Large intestine (tissue), 3 donors: Measurements from ENCODE around the gene CBX4. TPM values are rescaled to one million over a fixed set of nuclear protein-coding genes. Genes with fewer than 3 reads are reported as not detected.

Experiments used
- DNase-seq, 2 donors: peaks; one replicate each; pipeline versions ENCODE4 v3.0.0 to v3.0.0-alpha.2; 2013
- H3K27ac ChIP-seq: one replicate; pipeline ENCODE4 v1.5.1; 2013; ENCODE audit warnings: low read length
- H3K27me3 ChIP-seq: 2 replicates; pipeline ENCODE4 v1.6.1; 2013; ENCODE audit warnings: low read length; ENCODE audit not compliant: control insufficient read depth, insufficient read depth
- H3K36me3 ChIP-seq: 2 replicates; pipeline ENCODE4 v1.6.1; 2013; ENCODE audit warnings: low read length; ENCODE audit not compliant: control insufficient read depth, insufficient read depth
- H3K4me1 ChIP-seq: one replicate; pipeline ENCODE4 v1.6.1; 2013; ENCODE audit warnings: low read length; ENCODE audit not compliant: control insufficient read depth, insufficient read depth
- H3K4me3 ChIP-seq: one replicate; pipeline ENCODE4 v1.5.1; 2013; ENCODE audit warnings: low read length
- H3K9me3 ChIP-seq: one replicate; pipeline ENCODE4 v1.6.1; 2013; ENCODE audit warnings: mild to moderate bottlenecking, low read depth, low read length, moderate library complexity; ENCODE audit not compliant: control insufficient read depth
- WGBS: methylation state at CpG from one replicate; pipeline ENCODE4 v1.1.5; 2013; ENCODE audit warnings: low lambda C conversion rate; ENCODE audit not compliant: insufficient coverage; 5-methylcytosine and 5-hydroxymethylcytosine counted together
- polyA plus RNA-seq: library from polyadenylated mRNA; unstranded; fragments of 120-200 nt; gene quantifications from one replicate; pipeline ENCODE4 v1.2.1, GENCODE V29; 2013

CBX4 gene
- polyA plus RNA-seq, 1 donor = 53.7 TPM

- H3K9me3 ChIP-seq = peaks cover 32% of the 10 kb centered on the region
- WGBS = no CpG with 5 or more reads among the region's 79 CpGs
- peak; percentile 100 for DNase-seq
- peak within 1 kb of the TSS; percentile 90 for H3K4me3 ChIP-seq
- peak within 1 kb of the TSS; percentile 88 for H3K27ac ChIP-seq
- peaks cover 14% of the 10 kb centered on the region for H3K36me3 ChIP-seq
- H3K4me1 ChIP-seq = peaks cover 49% of the 10 kb centered on the region
- H3K27me3 ChIP-seq = peaks cover 61% of the 10 kb centered on the region
Measured at GRCh38 chr17:79796763-79797491, 42.3 kb downstream of the CBX4 start, which contains the start of gene CBX8. CBX8 (minus strand) TSS chr17:79797077; CDS start chr17:79796998, 79 bp downstream.

DNA sequence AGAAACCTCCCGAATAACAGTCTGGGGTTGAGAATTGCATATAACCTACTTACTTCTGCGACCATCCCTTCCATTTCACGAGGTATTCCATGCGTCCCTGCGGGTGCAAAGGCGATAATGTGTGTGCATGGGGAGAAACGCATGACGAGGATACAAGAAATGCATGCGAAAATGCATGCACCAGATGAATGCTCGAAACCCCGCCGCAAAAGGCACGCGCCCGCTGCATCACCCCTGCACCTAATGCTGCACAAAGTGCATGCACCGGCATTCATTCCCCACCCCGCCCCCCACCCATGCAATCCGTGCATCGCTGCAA lies 42.8 kb downstream of the CBX4 start:
- peaks cover 61% of the 10 kb centered on the region for H3K27me3 ChIP-seq
- H3K36me3 ChIP-seq = peaks cover 14% of the 10 kb centered on the region
- H3K4me1 ChIP-seq = peaks cover 53% of the 10 kb centered on the region
- H3K27ac ChIP-seq = peak overlapping the region; percentile 88
- DNase-seq = no peak
- H3K9me3 ChIP-seq = peaks cover 32% of the 10 kb centered on the region
- no CpG with 5 or more reads among the region's 19 CpGs for whole genome bisulfite sequencing
- H3K4me3 ChIP-seq = peak overlapping the region; percentile 90

GRCh38 chr17:79795795-79796443 lies 43.3 kb downstream of the CBX4 start:
- Histone ChIP-seq H3K27ac (no peak overlapping the region), H3K4me3 (peak overlapping the region; percentile 90), H3K27me3 (peaks cover 61% of the 10 kb centered on the region), H3K9me3 (peaks cover 33% of the 10 kb centered on the region), H3K36me3 (peaks cover 14% of the 10 kb centered on the region), H3K4me1 (peaks cover 56% of the 10 kb centered on the region)
- WGBS = no CpG with 5 or more reads among the region's 8 CpGs
- DNase-seq = no peak

GRCh38 chr17:79794659-79795511 lies 44.4 kb downstream of the CBX4 start:
- DNase-seq = no peak
- Histone ChIP-seq H3K9me3 (peaks cover 37% of the 10 kb centered on the region), H3K27me3 (peaks cover 61% of the 10 kb centered on the region), H3K36me3 (peaks cover 14% of the 10 kb centered on the region), H3K4me3 (no peak overlapping the region), H3K4me1 (peaks cover 56% of the 10 kb centered on the region), H3K27ac (peak overlapping the region; percentile 11)
- no CpG with 5 or more reads among the region's 47 CpGs for WGBS

GRCh38 chr17:79793924-79794304 lies 45.3 kb downstream of the CBX4 start:
- H3K27ac ChIP-seq = peak overlapping the region; percentile 31
- no peak for DNase-seq
- no CpG with 5 or more reads among the region's 3 CpGs for WGBS
- peaks cover 55% of the 10 kb centered on the region for H3K4me1 ChIP-seq
- peaks cover 14% of the 10 kb centered on the region for H3K36me3 ChIP-seq
- H3K4me3 ChIP-seq = no peak overlapping the region
- peaks cover 61% of the 10 kb centered on the region for H3K27me3 ChIP-seq
- peaks cover 38% of the 10 kb centered on the region for H3K9me3 ChIP-seq

- Histone ChIP-seq H3K4me3 (peak overlapping the region; percentile 21), H3K27me3 (peaks cover 61% of the 10 kb centered on the region)
- DNase-seq = peak in 1 of 2 donors; percentile 51
Measured at GRCh38 chr17:79792984-79793923, 46.0 kb downstream of the CBX4 start.

DNA sequence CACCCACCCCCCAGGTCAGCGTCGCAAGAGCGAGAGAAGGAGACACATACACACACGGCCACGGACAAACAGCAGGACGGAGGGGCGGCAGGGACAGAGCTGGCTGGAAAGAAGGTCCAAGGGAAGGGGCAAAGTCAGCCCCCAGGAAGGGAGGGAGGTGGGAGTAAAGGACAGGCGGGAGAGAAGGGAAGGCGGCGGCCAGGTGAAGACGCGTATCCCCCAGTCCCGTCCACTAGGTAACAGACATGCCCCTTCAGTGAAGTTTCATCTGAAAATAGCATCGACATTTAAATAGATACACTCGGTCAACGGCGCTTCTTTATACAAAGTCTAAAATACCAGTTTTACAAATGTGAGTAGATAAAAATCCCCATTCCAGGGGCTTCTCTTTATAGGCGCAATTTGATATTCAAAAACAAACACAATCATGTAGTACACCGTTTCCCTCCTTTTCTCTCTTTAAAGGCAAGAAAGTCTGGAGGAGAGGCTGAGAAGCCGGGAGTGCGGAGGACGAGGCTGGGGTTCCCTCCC lies 46.8 kb downstream of the CBX4 start:
- Histone ChIP-seq H3K27ac (no peak overlapping the region), H3K27me3 (peaks cover 63% of the 10 kb centered on the region), H3K36me3 (peaks cover 14% of the 10 kb centered on the region), H3K9me3 (peaks cover 27% of the 10 kb centered on the region), H3K4me1 (peaks cover 43% of the 10 kb centered on the region), H3K4me3 (no peak overlapping the region)
- DNase-seq = peak in 1 of 2 donors; percentile 35
- no CpG with 5 or more reads among the region's 22 CpGs for WGBS

More at GRCh38 chr17:79792984-79793923, 46.0 kb downstream of the CBX4 start:
- Histone ChIP-seq H3K9me3 (peaks cover 32% of the 10 kb centered on the region), H3K27ac (peak overlapping the region; percentile 66), H3K36me3 (peaks cover 14% of the 10 kb centered on the region), H3K4me1 (peaks cover 49% of the 10 kb centered on the region)
- no CpG with 5 or more reads among the region's 63 CpGs for WGBS

DNA sequence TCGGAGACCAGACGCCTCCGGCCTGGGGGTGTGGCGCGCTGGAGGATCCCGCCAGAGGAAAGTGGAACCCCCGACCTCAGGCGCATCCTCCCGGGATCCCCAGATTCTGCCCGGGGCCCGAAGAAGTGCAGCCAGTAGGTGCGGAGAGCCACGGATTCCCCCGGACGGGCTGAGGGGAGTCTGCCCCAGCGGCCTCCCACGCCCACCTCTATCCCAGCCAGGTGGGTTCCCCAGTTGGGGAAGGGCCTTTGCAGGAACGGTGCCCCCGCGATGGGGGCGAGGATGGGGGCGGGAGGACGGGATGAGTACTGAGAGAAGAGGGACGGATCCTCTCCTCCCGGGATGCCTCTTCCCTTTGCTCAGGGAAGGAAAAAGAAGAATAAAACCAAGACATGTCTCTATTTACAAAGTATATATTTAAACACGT lies 47.5 kb downstream of the CBX4 start:
- peak in 1 of 2 donors; percentile 18 for DNase-seq
- peaks cover 43% of the 10 kb centered on the region for H3K4me1 ChIP-seq
- H3K27me3 ChIP-seq = peaks cover 65% of the 10 kb centered on the region
- no CpG with 5 or more reads among the region's 26 CpGs for WGBS
- H3K36me3 ChIP-seq = peaks cover 14% of the 10 kb centered on the region
- no peak overlapping the region for H3K27ac ChIP-seq
- no peak overlapping the region for H3K4me3 ChIP-seq
- H3K9me3 ChIP-seq = peaks cover 27% of the 10 kb centered on the region
